Measurements from ENCODE around the gene CDK5RAP3.

The CDK5RAP3 gene

DNA sequence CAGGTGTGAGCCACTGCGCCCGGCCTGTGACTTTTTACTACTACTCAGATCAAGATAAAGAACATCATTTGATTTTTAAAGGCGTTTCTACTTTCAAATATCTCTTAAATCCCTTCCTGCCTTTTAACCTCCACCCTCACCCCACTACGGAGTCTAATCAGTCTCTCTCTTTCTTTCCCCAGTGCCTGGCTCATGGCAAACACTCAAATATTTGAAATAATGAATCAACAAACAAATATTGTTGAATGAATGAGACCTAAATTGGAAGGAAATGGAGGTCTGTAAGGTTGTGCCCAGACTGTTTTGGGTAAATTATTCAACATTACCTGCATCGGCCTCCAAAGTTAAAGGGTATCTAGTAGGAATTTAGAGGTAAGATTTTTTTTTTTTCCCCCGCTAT lies 52.0 kb downstream of the CDK5RAP3 start:
- peaks cover 67% of the 10 kb centered on the region for H3K27me3 Mint-ChIP-seq (ENCODE audit: low read depth)
- no peaks in the 10 kb centered on the region for H3K36me3 Mint-ChIP-seq (ENCODE audit: low read depth)
- H3K9me3 Mint-ChIP-seq, result no peaks in the 10 kb centered on the region
- peak overlapping the region; percentile 17 to 65 (median 40) for H3K4me3 Mint-ChIP-seq
- TF ChIP-seq, protein P1, sequence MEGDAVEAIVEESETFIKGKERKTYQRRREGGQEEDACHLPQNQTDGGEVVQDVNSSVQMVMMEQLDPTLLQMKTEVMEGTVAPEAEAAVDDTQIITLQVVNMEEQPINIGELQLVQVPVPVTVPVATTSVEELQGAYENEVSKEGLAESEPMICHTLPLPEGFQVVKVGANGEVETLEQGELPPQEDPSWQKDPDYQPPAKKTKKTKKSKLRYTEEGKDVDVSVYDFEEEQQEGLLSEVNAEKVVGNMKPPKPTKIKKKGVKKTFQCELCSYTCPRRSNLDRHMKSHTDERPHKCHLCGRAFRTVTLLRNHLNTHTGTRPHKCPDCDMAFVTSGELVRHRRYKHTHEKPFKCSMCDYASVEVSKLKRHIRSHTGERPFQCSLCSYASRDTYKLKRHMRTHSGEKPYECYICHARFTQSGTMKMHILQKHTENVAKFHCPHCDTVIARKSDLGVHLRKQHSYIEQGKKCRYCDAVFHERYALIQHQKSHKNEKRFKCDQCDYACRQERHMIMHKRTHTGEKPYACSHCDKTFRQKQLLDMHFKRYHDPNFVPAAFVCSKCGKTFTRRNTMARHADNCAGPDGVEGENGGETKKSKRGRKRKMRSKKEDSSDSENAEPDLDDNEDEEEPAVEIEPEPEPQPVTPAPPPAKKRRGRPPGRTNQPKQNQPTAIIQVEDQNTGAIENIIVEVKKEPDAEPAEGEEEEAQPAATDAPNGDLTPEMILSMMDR (IDR thresholded peaks at IDR 0.05; ENCODE audit: unreplicated experiment in 3 of 3), result no peak
- H3K4me1 Mint-ChIP-seq, result peaks cover 41% of the 10 kb centered on the region
- H3K27ac Mint-ChIP-seq, result no peak overlapping the region

DNA sequence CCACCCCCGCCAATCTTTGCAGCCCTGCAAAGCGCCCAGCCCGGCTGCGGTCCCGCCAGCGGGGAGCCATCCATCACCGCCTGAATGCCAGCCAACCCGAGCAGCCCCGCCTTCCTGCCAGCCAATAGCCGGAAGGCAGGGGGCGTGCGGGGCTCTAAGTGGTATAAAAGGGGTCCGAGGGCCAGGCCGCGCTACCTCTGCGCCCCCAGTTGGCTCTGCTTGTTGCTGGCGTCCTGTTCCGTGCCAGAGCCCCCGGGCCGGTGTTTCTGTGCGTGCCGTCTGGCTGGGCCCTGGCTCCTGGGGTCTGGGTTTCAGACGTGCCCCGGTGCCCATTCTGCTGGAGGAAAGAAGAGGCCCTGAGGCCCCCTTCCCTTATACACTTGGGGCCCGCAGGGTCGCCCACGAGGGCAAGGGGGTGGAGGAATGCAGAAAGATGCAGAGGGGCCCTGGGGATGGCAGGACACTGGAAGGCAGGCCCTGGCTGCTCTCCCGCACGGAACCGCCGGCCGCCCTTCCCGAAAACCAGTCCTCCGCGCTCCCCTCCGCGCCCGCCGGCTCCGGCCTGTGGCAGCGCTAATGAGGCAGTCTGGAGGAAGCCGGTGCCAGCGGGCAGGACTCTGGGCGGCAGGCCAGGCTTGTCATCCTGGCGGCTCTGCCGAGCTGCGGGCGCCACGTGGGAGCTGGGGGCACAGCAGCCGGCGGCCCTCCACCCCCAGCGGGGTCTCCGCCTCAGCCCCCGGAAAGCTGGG lies 52.7 kb downstream of the CDK5RAP3 start:
- Mint-ChIP-seq H3K4me3 (peak overlapping the region; percentile 79 to 81 (median 80)), H3K4me1 (peaks cover 37% of the 10 kb centered on the region), H3K27me3 (ENCODE audit: low read depth) (peaks cover 66% of the 10 kb centered on the region), H3K27ac (no peak overlapping the region), H3K9me3 (no peaks in the 10 kb centered on the region), H3K36me3 (ENCODE audit: low read depth) (no peaks in the 10 kb centered on the region)
- TF ChIP-seq, protein P1 (IDR thresholded peaks at IDR 0.05; ENCODE audit: unreplicated experiment in 3 of 3), result peak in 1 of 3 experiments; percentile 14

DNA sequence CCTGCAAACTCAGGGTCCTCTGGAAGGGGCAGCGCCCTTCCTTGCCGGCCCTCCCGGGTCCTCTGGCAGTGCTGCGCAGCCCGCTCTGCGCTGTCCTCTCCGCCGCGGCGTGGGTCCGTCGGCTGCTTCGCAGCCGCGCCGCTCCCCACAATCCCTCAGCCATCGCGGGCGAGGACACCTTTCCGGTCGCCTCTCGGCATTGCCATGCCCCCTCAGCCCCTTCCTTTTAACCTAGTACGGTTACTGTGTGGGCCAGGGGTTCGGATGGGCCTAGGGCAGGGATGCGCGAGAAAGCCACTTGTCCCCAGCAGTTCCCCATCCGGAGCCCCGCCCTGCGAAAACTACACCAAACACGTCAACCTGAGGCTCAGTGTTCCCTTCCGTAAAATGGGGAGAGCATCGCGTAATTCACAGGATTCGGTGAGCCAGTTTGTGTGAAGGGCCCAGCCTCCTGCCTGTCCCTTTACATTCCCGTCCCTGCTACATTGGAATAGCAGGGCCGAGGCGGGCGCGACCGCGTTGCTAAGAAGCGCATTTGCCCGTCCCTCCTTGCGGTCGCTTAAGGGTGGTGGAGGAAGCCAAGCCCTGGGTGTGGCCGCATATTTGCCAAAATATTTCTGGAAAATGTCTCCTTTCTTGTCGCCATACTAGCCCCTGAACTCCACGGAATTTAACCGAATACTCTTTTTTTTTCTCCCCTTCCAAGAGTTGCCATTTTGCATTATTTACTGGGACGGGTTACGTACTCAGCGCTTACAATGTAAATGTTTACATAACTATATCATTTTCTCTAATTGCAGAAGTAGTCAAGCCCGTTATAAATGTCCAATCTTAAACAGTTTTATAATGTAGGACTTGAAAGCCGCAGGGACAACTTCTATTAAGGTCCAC lies 53.5 kb downstream of the CDK5RAP3 start:
- H3K27me3 Mint-ChIP-seq (ENCODE audit: low read depth), result peaks cover 65% of the 10 kb centered on the region
- TF ChIP-seq, protein P1 (IDR thresholded peaks at IDR 0.05; ENCODE audit: unreplicated experiment in 3 of 3), result no peak
- H3K4me1 Mint-ChIP-seq, result peaks cover 37% of the 10 kb centered on the region
- H3K9me3 Mint-ChIP-seq, result no peaks in the 10 kb centered on the region
- peak overlapping the region; percentile 82 to 87 (median 82) for H3K4me3 Mint-ChIP-seq
- H3K27ac Mint-ChIP-seq, result peak overlapping the region; percentile 34 to 61 (median 37)
- no peaks in the 10 kb centered on the region for H3K36me3 Mint-ChIP-seq (ENCODE audit: low read depth)

DNA sequence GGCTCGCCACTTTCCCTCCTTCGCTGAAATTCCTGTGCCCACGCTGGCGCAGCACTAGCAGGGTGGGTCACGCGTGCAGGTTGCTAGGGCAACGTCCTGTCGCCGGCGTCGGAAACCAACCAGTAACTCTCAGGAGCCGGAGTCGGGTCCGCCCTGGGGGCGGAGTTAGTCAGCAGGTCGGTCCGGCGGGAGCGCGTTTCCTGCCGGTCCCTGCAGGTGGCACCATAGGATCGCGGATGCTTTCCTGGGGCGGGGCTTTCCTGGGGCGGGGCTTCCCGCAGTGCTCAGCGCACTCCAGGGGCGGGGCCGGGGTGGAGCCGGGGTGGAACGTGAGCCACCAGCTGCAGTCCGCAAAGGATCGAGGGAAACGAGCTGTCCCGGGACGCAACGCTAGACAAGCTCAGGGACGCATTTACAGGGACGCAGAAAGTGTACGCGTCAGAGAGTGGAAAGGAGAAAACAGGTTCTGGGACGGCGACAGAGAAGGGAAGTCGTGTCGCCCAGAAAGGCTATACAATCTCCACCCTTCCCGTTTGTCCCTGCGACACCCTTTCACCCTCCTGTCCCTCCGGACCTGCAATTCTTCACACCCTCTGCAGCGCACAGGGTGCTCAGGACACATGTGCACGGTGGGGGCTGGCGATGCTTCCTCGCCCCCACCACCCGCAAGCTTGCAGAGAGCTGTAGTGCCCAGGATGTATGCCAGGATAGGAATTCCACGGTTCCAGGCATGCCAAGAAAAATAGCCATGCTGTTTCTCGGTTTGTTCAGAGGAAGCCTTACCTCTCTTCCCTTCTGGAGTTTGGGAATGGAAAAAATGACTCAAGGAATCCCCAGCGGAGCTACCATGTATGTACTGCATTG lies 54.4 kb downstream of the CDK5RAP3 start:
- H3K27ac Mint-ChIP-seq, result peak overlapping the region; percentile 34 to 65 (median 61)
- TF ChIP-seq, protein P1 (IDR thresholded peaks at IDR 0.05; ENCODE audit: unreplicated experiment in 3 of 3), result peak; percentile 77 to 80 (median 79)
- peak overlapping the region; percentile 82 to 87 (median 82) for H3K4me3 Mint-ChIP-seq
- H3K9me3 Mint-ChIP-seq, result no peaks in the 10 kb centered on the region
- H3K27me3 Mint-ChIP-seq (ENCODE audit: low read depth), result peaks cover 58% of the 10 kb centered on the region
- peaks cover 37% of the 10 kb centered on the region for H3K4me1 Mint-ChIP-seq
- H3K36me3 Mint-ChIP-seq (ENCODE audit: low read depth), result no peaks in the 10 kb centered on the region

DNA sequence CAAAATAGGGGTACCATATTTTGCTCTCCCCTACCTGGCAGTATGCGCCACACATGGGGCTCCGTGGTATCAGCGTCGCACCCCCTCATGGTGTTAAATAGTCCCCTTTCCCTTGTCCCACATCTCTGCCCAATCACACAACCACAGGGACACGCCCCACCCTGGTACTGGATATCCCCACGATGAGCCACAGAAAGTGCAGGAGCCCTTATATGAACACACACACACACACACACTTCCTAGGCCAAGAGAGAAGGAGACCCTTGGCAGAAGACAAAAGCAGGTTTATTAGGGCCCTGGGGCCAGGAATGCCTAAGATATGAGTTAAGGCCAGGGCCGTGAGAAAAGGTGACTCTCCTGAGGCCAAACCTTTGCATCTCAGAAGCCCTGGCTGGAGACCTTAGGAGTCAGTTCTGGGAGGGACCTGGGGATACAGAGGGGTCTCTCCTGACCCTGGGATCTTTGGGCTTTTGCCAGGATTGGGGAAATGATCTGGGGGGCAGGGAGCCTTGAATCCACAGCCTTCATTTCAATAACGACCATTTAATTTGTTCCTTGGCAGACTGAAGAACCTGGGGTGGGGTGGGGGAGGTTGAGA lies 55.1 kb downstream of the CDK5RAP3 start:
- Mint-ChIP-seq H3K36me3 (ENCODE audit: low read depth) (no peaks in the 10 kb centered on the region), H3K27me3 (ENCODE audit: low read depth) (peaks cover 51% of the 10 kb centered on the region), H3K4me1 (peaks cover 44% of the 10 kb centered on the region), H3K4me3 (peak overlapping the region; percentile 82 to 87 (median 82)), H3K9me3 (no peaks in the 10 kb centered on the region), H3K27ac (peak overlapping the region in 2 of 3 experiments; percentile 19 to 63)
- TF ChIP-seq, protein P1 (IDR thresholded peaks at IDR 0.05; ENCODE audit: unreplicated experiment in 3 of 3), result no peak

Measured in nephron (organoid).